ENCODE measurements around the gene LIPE.

LIPE gene

DNA sequence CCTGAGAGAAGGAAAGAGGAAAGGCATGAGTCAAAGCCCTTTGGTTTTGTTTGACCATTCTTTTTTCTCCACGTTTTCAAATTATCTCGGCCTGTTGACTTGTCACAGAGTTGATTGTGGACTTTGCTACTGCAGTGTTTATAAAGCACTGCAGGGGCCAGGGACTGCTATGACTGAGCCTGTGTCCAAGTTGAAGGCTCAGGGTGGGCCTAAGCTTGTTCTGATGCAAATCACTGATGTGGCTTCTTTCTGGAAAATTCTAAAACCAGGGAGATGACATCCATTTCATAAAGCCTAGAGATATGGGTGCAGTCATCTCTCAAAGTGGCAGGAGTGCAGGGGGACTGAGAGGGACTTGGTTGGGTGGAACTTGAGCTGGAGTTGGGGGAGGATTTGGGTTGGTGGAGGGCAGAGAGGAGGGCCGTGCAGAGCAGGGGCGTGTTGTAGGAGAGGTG, 16.8 kb upstream of the LIPE start:
- no peak for DNase-seq (ENCODE audit: low read depth)

DNA sequence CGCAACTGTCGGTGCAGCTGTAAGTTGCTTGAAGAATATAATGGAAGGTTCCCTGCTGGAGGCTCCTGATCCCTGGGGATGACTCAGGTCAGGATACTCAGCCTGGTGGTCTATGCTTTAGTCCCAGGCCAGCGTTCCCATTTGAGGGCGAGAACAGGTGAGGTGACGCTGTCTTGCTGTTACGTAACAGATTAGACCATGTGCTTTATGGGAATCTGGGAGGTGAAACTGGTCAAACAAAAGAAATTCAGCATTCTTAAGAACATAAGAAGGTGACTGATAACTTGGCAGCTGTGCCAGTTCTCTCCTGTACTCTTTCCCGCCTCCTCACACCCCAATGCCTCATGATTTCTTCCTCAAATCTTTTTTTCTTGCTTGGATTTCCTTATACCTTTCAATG, 15.6 kb upstream of the LIPE start, which contains the start of gene CXCL17:
CXCL17 (minus strand) TSS at position 114 of the 400 bp plus-strand sequence. CDS start 114 bp downstream, outside the sequence.
- no peak for DNase-seq (ENCODE audit: low read depth)

- no peak for DNase-seq (ENCODE audit: low read depth)
Observed at GRCh38 chr19:42441049-42441445, 13.9 kb upstream of the LIPE start.

GRCh38 chr19:42440357-42441048, 13.3 kb upstream of the LIPE start:
- DNase-seq (ENCODE audit: low read depth), result peak; percentile 60

DNA sequence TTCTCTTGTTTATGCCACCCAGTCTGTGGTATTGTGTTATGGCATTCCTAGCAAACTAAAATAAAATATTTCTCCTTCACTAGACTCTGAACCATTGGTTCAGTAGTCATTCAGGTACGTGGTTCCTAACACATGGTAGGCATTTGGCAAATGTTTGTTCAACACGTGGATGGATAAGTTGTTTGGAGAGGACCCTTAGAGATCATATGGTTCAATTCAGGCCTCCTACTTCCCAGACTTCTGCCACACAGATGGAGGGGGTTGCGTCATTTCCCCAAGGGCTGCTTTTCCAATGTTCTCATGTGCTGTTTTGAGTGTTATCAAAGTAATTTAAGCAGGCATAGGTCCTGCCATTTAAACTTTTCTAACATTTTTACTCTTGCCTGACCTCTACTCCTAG, 8.8 kb upstream of the LIPE start:
- DNase-seq (ENCODE audit: low read depth), result peak; percentile 82

GRCh38 chr19:42435316-42435715, 8.1 kb upstream of the LIPE start:
- DNase-seq (ENCODE audit: low read depth), result no peak

DNA sequence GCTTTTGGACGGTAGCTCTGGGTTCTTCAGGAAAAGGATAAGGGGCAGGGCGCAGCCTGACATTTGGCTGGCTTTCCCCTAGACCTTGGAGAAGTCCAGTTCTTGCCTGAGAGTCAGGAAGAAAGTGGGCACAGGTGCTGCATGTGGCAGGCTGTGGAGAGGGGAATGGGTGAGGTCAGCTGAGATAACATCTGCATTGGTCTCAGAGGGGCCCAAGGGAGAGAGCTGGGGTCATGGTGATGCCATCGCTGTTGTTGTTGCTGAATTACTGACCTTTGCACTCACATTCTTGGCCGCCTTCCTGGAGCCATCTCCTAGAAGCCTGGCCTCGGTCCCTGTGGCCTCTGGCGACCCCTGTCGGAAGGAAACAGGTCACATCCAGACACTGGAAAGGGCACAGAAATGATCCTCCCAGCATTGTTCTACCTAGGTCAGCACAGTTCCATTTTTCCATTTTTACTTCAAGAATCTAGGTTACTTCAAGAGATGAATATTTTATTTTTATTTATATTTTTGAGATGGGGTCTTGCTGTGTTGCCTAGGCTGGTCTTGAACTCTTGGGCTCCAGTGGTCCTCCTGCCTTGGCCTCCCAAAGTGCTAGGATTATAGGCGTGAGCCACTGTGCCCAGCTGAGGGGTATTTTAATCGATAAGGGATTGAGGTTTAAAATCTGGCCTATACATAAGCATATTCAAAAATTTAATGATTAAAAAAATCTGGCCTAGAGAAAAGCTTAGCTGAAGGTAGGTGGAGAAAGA, 6.5 kb upstream of the LIPE start:
- DNase-seq (ENCODE audit: low read depth), result peak; percentile 72

- no peak for DNase-seq (ENCODE audit: low read depth)
Observed at GRCh38 chr19:42431486-42431885, 4.3 kb upstream of the LIPE start.

DNA sequence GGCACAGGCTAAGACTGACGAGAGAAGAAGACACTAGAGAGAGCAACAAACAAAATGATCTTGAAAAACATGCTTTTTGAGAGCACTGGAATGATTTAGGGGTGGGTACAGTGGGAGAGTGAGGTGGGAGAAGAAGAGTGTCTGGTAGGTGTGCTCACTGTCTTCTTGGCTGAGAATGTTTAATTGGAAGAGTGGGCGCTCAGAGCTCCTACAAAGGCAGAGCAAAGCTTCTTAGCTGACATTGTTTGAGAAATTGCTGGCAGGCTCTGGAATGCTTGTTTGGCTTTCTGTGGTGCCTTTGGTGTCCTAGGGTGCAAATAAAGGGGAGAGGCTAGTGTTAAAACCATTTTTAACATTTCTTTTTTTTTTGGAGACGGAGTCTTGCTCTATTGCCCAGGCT, 1.5 kb upstream of the LIPE start:
- no peak for DNase-seq (ENCODE audit: low read depth)

- DNase-seq (ENCODE audit: low read depth), result no peak
Observed at GRCh38 chr19:42426643-42427042, 545 bp downstream of the LIPE start.

DNA sequence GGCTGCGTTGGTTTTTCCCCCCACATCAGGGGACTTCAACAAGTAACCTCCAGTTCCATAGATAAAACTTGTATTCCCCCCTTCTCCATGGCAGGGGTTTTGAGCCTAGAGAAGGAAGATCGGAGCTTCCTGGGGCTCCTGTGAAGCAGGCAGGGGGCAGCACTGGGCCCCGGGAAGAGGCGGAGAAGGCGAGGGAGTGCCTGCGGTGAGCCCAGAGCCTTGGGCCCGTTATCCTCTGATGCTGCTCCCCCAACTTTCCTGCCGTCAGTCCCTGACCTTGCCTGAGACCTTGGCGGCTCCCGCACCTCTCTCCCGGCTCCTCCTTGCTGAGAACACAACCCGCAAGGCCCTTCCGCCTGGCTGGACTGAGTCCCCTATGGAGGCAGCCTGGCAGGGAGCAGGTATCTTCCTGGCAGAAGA, 2.5 kb downstream of the LIPE start:
- no peak for DNase-seq (ENCODE audit: low read depth)

DNA sequence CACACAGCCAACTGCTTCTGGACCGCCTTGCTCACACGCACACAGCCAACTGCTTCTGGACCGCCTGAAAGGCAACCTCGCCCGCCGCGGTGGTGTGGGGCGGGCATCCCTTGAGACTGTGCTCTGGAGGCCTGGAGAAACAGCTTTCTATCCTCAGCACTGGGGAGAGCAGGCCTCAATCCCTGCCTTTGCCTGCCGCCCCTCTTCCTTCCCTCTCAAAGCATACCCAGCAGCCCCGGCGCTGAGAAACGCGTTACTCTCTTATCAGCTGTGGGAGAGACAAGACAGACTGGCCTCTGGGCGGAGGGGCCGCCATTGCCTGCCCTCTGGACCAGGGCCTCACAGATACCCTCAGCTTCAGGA, 2.9 kb downstream of the LIPE start:
- DNase-seq (ENCODE audit: low read depth), result no peak

DNA sequence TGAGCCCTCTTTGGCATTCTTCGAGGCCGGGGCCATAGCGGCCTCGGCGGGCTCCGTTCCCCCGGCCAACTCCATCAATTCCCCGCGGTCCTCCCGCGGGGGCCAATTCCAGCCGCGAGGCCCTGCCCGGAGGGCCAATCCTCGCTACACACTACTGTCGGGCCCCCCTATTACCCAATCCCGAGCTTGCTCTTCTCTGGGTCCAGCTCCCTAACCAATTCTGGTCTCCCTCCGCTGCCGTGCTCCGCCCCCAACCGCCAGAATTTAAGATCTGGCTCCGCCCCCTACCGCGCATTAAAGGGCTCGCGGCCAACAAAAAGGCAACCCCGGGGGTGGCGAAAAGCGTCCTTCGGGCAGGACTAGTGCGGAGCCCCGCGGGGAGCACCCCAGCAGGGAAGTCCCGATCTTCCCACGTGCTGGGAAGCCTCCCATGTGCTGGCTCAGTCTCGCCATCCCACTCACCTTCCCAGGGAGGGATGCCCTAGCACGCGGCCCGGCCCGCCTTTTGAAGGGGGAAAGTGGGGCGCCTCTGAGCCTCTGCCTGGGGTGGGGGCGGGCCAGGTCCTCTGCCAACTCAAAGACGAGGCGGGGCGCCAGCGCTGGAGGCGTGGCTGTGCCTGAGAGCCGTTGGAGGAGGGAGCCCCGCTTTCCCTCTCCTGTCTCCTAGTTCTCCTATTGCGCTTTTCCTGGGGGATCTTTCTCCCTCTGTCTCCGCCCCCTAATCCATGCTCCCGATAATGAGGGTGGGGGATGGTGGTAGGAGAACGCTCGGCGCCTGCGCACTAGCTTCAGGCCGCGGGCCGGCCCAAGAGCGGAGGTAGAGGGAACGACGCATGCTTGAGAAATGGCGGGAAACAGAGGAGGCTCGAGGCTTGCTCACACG, 3.5 kb downstream of the LIPE start:
- DNase-seq (ENCODE audit: low read depth), result peak; percentile 91

DNA sequence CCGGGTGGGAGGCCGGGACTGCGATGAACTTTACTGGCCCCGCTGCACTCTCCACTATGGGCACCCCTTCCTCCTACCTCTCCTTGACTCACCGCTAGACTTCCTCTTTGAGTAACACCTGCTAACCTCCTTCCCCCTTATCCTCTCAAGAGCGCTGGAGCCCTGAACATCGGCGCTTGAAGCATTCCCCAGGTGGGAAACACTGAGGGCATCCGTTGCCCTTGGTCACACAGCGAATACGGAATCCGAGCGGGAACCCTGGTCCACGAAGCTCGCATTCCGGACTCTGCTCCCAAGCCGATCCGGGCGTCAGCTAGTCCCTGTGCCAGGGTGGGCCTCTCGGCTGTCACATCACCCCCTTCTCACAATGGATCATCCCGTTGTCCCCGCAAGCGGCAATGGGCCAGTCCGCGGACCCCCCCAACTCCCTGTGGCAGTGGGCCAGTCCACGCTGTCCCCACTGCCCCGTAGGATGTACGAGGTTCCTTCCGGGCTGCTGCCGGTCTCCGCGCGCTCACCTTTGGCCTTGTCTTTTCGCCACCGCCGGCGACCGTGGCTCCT, 4.2 kb downstream of the LIPE start:
- DNase-seq (ENCODE audit: low read depth), result no peak

DNA sequence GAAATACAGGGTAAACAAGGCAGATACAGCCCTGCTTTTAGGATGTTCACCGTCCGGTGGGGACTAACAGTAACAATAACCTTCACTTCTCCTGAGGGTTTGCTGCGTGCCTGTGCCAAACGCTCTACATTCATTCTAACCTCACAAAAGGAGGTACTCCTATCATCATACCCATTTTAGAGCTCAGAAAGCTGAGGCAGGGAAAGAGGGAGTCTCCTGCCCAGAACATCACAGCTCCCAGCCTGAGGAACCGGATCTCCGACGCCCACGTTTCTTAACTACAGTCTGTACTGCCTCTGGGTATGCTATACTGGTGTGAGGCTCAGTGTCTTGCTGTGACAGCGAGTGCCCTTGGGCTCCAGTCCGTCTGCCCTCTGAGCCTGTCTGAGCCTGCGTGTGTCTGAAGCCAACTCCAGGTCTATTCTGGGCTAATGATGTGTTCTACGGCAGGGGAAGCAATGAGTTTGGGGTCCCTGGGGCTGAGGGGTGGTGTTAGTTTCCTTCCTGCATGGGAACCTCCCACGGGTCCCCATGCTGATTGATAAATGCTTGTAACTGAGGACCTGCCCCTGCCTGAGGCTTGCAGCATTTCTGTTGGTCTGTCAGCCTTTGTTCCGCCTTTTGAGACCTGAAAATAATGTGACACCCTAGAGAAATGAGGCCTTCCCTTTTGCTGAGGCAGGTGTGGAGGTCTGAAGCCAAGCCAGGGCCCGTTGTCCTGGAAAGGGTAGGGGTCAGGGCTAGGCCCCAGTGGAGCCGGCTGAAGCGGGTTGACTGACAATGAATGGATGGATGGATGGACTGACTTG, 4.9 kb downstream of the LIPE start:
- no peak for DNase-seq (ENCODE audit: low read depth)

DNA sequence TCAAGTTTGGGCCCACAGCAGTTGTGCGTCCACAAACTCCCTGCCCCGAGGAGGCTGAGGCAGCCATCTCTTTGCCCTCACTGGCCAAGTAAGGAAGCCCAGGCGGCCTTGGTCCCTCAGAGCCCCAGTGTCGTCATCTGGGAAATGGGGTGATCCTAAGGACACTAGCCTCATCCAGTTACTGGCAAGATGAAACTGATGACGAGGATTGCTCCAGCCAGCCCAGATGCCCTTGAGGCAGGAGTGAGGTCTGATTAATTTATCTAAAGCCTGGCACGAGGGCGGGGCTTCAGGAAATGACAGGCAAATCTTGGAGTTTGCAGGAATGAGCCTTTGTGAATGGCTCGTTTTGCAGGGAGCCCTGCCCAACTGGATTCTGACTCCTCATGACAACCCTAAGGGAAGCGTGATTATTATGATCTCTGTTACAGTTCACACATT, 5.6 kb downstream of the LIPE start:
- DNase-seq (ENCODE audit: low read depth), result no peak

- no peak for DNase-seq (ENCODE audit: low read depth)
Observed at GRCh38 chr19:42421101-42421500, 6.1 kb downstream of the LIPE start.

DNA sequence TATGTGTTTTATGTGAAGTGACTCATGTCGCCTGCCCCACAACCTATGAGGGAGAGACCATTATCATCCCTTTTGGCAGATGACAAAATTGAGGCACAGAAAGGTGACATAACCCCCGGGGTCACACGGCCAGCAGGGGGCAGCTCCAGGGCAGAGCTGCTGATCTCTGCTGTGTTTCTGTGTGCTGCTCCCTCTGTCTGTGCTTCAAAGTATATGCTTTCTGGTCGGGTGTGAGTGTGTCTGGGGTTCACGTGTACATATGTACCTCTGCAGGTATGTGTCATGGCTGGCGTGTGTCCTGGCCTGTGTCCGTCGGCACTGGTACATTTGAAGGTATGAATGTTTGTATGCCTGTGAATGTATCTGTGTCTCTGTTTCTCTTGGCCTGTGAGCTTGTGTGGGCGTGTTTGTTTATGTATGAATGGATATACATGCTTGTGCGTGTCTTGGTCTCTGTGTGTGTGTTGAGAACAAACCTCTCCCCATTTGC, 7.1 kb downstream of the LIPE start:
- peak; percentile 46 for DNase-seq (ENCODE audit: low read depth)

GRCh38 chr19:42419309-42419708, 7.9 kb downstream of the LIPE start:
- no peak for DNase-seq (ENCODE audit: low read depth)

- no peak for DNase-seq (ENCODE audit: low read depth)
Observed at GRCh38 chr19:42412661-42413076, 14.5 kb downstream of the LIPE start.

- DNase-seq (ENCODE audit: low read depth), result peak; percentile 31
Observed at GRCh38 chr19:42412227-42412626, 15.0 kb downstream of the LIPE start.

Measured in fibroblast of gingiva (primary cell).